ENCODE data around the gene PCBP3.

DNA sequence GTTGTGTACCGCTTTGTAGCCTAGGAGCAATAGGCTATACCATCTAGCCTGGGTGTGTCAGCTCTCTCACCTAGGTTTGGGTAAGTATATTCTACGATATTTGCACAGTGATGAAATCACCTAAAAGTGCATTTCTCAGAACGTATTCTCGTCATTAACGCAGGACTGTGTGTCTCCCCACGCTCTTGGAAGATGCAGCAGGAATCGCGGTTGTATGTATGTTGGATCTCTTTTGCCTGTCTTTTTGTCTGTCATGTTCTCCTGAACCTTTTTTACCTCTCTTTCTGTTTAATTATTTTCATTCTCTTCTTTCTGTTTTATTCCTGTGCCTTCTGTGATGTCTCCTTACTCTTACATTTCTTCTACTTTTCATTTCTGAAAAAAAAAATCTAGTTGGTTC is 197.5 kb downstream of the PCBP3 start:
- TF ChIP-seq, protein P1, sequence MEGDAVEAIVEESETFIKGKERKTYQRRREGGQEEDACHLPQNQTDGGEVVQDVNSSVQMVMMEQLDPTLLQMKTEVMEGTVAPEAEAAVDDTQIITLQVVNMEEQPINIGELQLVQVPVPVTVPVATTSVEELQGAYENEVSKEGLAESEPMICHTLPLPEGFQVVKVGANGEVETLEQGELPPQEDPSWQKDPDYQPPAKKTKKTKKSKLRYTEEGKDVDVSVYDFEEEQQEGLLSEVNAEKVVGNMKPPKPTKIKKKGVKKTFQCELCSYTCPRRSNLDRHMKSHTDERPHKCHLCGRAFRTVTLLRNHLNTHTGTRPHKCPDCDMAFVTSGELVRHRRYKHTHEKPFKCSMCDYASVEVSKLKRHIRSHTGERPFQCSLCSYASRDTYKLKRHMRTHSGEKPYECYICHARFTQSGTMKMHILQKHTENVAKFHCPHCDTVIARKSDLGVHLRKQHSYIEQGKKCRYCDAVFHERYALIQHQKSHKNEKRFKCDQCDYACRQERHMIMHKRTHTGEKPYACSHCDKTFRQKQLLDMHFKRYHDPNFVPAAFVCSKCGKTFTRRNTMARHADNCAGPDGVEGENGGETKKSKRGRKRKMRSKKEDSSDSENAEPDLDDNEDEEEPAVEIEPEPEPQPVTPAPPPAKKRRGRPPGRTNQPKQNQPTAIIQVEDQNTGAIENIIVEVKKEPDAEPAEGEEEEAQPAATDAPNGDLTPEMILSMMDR (IDR thresholded peaks at IDR 0.05; ENCODE audit: insufficient read depth, low read length), result no peak
- TF ChIP-seq POLR2AphosphoS5 (IDR thresholded peaks at IDR 0.05; ENCODE audit: low read depth) (no peak), GABPA (IDR thresholded peaks at IDR 0.05; ENCODE audit: low read depth) (no peak)
- TF ChIP-seq, protein P2, sequence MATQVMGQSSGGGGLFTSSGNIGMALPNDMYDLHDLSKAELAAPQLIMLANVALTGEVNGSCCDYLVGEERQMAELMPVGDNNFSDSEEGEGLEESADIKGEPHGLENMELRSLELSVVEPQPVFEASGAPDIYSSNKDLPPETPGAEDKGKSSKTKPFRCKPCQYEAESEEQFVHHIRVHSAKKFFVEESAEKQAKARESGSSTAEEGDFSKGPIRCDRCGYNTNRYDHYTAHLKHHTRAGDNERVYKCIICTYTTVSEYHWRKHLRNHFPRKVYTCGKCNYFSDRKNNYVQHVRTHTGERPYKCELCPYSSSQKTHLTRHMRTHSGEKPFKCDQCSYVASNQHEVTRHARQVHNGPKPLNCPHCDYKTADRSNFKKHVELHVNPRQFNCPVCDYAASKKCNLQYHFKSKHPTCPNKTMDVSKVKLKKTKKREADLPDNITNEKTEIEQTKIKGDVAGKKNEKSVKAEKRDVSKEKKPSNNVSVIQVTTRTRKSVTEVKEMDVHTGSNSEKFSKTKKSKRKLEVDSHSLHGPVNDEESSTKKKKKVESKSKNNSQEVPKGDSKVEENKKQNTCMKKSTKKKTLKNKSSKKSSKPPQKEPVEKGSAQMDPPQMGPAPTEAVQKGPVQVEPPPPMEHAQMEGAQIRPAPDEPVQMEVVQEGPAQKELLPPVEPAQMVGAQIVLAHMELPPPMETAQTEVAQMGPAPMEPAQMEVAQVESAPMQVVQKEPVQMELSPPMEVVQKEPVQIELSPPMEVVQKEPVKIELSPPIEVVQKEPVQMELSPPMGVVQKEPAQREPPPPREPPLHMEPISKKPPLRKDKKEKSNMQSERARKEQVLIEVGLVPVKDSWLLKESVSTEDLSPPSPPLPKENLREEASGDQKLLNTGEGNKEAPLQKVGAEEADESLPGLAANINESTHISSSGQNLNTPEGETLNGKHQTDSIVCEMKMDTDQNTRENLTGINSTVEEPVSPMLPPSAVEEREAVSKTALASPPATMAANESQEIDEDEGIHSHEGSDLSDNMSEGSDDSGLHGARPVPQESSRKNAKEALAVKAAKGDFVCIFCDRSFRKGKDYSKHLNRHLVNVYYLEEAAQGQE (IDR thresholded peaks at IDR 0.05; ENCODE audit: insufficient replicate concordance, low read depth), result no peak
